SIG-M5 treated with dmso at 0.1 percent for 504 hours (cell line): Measurements from ENCODE around the gene GABRA5.

ENCODE experiments used
- DNase-seq: peaks from one replicate; lab custom pipeline; 2025; ENCODE audit not compliant: unreplicated experiment; lab: John Stamatoyannopoulos, UW

The GABRA5 gene

GRCh38 chr15:26921433-26921832 is 54.6 kb downstream of the GABRA5 start:
- DNase-seq, result no peak

- no peak for DNase-seq
Observed at GRCh38 chr15:26926081-26926480, 59.2 kb downstream of the GABRA5 start.

- DNase-seq, result no peak
Observed at GRCh38 chr15:26928051-26928450, 61.2 kb downstream of the GABRA5 start.

- no peak for DNase-seq
Observed at GRCh38 chr15:26929588-26929987, 62.7 kb downstream of the GABRA5 start.

- DNase-seq, result no peak
Observed at GRCh38 chr15:26934848-26935247, 68.0 kb downstream of the GABRA5 start.

DNA sequence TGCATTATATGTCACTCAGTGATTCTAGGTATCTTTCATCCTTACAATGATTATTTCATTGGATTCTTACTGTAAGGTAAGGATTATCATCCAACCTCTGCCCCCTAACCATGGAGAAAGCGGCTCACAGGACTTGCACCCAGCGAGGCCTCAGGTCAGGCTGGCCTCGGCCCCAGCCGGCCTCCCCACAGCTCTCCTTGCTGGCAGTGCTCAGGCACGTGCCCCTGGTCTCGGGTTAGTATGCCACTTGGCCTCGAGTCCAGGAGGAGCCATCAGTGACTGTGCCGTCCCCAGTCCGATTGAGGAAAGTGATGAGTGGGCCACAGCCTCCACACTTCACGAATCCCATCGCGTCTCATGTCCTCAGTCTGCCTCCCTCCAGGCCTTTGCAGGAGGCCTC is 68.5 kb downstream of the GABRA5 start:
- DNase-seq, result no peak

GRCh38 chr15:26936502-26936901 is 69.6 kb downstream of the GABRA5 start:
- no peak for DNase-seq

DNA sequence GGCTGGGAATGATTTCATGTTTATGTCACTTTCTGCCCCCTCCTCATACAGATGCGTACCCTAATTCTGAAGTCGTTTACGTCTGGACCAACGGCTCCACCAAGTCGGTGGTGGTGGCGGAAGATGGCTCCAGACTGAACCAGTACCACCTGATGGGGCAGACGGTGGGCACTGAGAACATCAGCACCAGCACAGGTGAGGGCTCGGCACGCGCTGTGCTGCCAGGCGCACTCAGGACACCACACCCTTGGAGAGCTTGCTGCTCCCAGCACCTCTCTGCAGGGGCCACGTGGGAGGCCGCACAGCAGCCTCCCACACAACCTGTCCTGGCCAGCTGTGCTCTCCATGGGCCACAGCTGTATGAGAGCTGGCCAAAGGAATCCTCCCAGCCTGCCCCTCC is 70.3 kb downstream of the GABRA5 start:
- no peak for DNase-seq

DNA sequence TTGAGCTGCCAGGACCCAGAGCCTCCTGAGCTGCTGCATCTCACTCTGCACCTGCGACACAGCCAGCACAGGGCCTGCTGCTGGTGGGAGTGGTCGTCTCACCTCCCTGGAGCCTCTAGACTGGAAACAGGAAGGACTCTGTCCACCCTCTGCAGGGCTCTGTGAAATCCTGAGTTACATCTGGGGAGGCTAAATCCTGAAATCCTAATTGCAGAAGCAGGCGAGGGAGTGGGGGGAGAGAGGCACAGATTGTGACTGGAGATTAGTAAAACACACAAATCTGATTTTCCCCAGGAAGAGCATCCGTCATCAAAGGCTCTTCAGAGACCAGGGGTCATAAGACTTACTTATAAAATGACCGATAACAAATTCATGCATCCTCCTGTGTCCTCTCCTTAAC is 72.5 kb downstream of the GABRA5 start:
- no peak for DNase-seq

GRCh38 chr15:26941489-26941888 is 74.6 kb downstream of the GABRA5 start:
- DNase-seq, result no peak

- no peak for DNase-seq
Observed at GRCh38 chr15:26943866-26944265, 77.0 kb downstream of the GABRA5 start.

DNA sequence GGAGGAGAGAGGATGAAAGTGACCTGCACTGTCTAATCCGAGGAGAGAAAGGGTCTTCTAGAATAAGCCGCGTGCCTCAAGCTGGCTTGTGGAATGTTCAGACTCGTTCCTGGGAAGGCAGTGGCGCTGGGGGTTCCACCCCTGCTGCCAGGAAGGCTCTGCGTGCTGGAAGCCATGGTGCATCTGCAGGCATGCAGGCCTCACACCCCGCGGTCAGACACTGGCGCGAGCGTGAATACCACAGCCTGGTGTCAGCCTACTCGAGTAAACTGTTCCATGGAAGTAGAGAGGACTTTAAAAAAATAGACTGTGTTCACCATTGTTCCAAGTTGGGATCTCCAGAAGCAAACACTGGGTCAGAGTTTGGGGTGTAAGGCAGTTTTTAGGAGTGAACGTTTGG is 78.2 kb downstream of the GABRA5 start:
- no peak for DNase-seq

DNA sequence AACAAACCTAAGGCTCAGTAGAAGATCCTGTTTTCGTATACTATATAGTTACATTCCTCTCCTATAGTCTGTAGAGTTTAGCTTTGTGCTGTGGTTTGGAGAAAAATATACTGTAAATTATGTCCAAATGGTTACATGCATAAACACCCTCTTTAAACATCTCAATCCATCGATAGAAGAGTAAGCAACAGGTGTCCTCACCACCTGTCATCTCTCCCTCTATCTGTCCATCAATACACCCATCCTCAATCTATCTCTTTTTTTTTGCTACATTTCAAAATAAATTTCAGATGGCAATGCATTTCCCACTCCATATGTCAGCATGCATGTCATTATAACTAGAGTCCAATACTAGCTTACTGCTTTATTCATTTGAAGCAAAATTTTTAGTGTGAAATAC is 83.1 kb downstream of the GABRA5 start:
- no peak for DNase-seq

GRCh38 chr15:26954403-26954802 is 87.5 kb downstream of the GABRA5 start:
- DNase-seq, result no peak

- no peak for DNase-seq
Observed at GRCh38 chr15:26967719-26968269, 100.9 kb downstream of the GABRA5 start.

GRCh38 chr15:26968806-26969205 is 101.9 kb downstream of the GABRA5 start:
- no peak for DNase-seq

GRCh38 chr15:26970712-26971210 is 103.9 kb downstream of the GABRA5 start, which contains the start of gene GABRG3:
GABRG3 (plus strand) TSS chr15:26971181.
- no peak for DNase-seq

DNA sequence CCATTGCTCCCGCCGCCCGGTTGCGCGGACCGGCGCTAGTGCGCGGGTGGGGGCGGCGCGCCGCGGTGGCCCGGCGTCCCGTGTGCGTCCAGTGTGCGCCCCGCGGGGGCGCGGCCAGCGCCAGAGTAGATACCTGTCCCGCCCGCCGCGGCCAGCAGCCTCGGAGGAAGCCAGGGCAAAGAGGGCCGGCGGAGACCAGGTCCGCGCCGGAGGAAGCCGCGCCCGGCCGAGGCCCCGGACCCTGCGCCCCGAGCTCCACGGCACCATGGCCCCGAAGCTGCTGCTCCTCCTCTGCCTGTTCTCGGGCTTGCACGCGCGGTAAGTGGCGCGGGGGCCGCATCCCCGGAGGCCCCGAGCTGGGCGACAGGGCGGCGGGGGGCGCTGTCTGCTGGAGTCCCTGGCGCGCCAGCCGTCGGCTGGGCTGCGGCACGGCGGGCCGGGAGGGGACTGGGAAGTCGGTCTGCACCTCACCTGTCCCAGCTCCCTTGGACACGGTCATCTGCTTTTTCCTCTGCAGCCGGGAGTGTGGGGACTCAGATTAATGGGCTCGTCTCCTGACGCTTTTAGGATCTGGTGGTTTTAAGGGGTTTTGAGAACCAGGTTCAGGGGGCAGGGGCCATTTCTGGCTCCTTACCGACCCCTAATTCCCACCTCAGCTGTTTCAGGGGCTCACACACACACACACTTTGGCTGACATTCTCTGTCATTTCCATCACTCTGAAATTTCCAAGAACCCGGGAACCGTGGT is 104.6 kb downstream of the GABRA5 start:
- DNase-seq, result no peak

- no peak for DNase-seq
Observed at GRCh38 chr15:26972636-26973035, 105.8 kb downstream of the GABRA5 start.

DNA sequence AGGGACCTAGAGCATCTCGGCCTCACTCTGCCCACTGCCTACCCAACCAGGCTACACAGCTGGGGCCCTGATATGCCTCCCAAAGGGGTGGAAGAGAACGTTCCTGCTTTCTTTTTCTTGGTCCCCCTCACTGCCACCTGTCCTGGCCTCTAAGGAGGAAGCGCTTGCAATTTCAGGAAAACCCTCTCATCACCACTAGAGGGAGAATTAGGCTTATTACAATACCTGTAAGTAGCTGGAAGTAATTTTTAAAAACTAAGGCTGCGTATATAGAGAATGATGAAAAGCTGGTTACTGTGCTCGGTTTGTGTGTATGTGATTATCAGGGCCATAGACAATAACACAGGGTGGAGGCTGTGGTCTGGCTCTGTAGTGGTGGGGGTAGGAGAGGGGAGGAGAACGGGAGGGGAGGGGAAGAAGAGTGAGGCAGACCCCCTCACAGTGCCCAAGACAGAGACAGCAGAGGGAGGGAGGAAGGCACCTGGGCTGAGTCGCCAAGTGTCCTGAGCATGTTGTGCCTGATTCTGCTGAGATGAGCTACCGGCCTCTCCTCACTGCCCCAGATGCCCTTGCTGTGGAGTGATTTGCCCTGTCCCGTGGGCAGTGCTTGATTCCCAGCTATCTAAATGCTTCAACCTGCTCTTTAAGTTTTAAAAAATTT is 107.4 kb downstream of the GABRA5 start:
- peak; percentile 5 for DNase-seq

- peak; percentile 4 for DNase-seq
Observed at GRCh38 chr15:26981492-26981891, 114.6 kb downstream of the GABRA5 start.

- DNase-seq, result no peak
Observed at GRCh38 chr15:26983822-26984221, 117.0 kb downstream of the GABRA5 start.
